GOT3 (cell line): ENCODE results near the gene CASQ1.

Experiments used
- DNase-seq: peaks from one replicate; lab custom pipeline; 2025; ENCODE audit warnings: mixed read lengths; lab: John Stamatoyannopoulos, UW

The CASQ1 gene

DNA sequence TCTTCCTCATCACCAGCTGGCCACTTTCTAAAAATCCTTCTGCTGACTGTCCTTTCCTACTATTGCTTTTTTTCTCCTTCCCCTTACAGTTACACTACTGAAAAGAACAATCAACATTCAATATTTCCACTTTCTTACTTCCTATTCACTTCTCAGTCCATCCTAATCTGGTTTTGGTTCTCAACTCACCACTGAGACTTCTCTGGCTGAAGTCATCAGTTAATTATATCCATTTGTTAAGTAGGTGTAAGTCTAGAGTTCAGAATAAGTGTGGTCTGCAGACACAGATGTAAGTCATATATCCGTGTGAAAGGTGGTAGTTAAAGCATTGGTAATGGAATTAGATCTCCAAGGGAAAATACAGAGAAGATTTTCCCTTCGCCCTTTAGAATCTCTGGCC is 36.2 kb downstream of the CASQ1 start:
- DNase-seq = no peak

DNA sequence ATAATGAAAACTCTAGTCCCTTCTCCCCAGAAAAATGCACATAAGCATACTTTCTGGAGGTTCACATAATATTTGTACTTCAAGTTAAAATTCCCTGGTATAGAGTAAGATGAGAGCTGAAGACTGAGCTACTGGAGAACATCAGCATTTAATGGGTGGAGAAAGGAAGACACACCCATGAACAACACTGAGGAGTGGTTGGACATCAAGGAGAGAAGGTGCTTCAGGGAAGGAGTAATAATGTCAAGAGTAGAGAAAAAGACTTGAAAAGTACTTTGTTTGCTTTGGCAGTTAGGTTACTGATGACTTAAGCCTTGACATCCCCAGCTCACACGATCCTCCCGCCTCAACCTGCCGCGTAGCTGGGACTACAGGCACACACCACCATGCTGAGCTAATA is 36.7 kb downstream of the CASQ1 start:
- DNase-seq = no peak

DNA sequence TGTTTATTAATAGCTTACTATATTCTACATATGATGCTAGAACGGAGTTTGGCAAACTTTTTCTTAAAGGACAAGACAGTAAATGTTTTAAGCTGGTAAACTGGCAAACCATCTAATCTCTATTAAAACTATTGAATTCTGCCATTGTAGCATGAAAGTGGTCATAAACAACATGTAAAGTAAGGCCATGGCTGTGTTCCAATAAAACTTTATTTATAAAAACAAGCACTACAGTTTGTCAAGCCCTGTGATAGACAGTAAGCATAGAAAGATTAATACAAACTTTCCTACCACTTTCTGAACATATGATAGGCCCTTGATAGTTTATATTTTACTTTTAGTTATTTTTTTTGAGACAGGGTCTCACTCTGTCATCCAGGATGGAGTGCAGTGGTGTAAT is 37.2 kb downstream of the CASQ1 start:
- DNase-seq = no peak

DNA sequence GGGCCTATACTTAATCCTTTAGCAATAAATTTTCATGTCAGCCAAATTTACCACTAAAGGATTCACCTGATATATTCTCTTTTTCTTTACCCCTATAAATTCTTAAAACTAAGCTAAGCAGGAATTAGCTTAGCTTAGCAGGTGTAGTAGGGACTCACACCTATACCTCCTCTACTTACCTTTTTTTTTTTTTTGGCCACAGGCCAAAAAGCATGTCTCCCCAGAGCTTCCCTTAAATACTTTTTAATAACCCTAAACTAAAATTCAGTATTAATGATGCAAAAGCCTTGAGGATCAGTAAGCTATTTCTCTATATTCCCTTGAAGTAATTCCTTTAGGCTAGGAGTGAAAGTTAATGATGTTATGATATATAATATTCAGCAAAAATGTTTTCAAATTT is 38.1 kb downstream of the CASQ1 start:
- no peak for DNase-seq

DNA sequence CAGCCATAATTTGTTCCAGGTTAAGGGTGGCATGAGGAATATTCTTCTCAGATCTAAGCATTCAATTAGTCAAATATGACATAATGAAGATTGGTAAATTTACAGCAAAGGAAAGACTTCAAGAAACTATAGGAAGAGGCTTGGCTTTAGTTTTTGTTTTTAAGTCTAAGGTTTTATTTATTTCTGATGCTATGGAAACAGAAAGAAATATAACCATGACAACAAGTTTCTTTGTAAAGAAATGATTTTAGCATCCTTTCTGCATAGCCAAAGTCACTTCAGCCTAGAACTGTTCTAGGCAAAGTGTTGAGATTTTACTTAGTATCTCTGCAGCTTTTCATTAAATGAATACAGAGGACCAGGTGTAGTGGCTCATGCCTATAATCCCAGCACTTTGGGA is 42.5 kb downstream of the CASQ1 start:
- DNase-seq = no peak

DNA sequence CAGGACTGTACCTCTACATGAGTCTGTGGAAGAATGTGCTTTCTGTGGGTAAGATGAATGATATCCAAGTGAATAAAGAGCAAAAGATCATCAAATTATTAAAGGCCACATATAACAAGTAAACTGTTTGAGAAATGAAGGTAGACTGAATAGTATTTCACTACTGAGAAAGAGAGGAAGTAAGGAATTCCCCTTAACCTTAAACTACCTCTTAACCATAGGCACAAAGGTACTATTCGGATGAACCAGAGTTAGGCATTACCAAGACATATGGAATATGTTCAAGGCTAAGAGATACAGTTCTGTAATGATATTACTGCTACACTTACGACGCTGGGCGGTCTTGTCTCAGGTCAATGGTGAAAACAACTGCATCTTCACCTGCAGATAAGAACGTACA is 46.4 kb downstream of the CASQ1 start:
- no peak for DNase-seq

DNA sequence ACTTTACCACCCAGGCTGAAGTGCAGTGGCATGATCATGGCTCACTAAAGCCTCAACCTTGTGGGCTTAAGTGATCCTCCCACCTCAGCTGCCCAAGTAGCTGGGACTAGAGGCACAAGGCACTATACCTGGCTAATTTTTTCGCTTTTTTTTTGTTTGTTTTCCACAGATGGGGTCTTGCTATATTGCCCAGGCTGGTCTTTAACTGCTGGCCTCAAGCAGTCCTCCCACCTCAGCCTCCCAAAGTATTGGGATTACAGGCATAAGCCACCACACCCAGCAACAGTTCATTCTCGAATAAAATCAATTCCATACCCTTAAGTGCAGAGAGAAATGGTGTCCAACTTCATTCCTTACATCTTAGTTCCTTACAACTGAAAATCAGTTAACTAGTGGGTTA is 47.2 kb downstream of the CASQ1 start:
- DNase-seq = no peak

- DNase-seq = no peak
These were observed 48.0 kb downstream of the CASQ1 start for GRCh38 chr1:160238408-160238807.

- no peak for DNase-seq
These were observed 49.4 kb downstream of the CASQ1 start for GRCh38 chr1:160239582-160240299.

GRCh38 chr1:160243767-160244166 is 53.4 kb downstream of the CASQ1 start:
- DNase-seq = no peak

DNA sequence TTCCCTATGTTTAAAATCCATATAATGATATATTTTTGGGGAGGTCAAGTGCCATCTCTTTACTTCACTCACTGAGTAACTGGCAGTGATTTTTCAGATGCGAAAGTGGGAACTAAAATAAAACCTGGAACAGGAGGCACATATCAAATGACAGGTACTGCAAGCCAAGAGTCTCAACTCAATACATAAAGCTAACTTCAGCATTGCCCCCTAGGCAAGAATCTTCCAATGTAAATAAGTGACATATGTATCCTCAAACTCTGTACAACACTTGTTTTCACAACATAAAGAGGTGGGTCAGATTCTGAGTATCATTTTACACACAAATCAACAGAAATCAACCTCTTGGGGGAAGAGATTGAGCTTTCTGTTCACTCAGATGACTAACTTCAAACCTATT is 53.8 kb downstream of the CASQ1 start:
- DNase-seq = no peak

DNA sequence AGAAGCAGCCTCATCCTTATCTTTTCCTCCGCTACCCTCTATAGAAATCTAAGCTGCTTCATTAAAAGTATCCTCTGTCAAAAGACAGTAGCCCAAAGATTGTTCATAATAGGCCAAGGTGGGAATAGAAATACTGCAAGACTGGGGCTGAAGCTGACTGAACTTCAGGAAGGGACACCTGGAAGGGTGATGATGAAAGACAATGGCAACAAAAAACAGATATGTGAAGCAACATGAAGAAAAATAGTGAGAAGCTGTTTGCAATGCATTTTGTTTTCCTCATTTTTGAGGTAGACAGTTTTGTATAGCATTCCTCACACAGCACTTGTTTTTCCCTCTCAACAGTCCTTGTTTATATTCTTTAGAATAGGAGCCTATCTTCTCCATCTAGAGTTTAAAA is 55.1 kb downstream of the CASQ1 start:
- DNase-seq = no peak

- no peak for DNase-seq
These were observed 56.7 kb downstream of the CASQ1 start for GRCh38 chr1:160247053-160247452.

DNA sequence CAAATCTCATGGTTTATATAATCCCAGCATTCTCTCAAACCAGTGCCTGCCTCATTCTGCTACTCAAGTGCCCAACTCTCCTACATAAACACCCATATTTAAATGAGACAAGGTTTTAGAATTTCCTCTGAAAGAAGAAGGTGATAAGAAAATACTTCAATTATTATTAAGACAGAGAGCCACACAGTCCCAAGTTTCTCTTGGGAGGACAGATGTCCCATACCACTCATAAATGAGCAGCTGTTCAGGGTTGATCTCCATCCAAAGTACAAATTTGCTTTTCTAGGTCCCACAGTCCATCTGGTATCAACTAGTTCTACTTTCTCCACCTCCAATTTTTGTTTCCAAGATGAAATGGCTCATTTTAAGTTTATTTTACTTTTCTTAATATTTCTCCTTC is 60.6 kb downstream of the CASQ1 start:
- DNase-seq = no peak
